IMR-90 (cell line): ENCODE results near the gene PRC1. TPM values are rescaled to one million over a fixed set of nuclear protein-coding genes. Genes with fewer than 3 reads are reported as not detected.

ENCODE experiments used
- ATAC-seq: fragments of 200-7000 bp; cut with Tn5 transposase; 2 replicates; pipeline ENCODE4 v1.9.1; 2020; ENCODE audit warnings: low read depth, mild to moderate bottlenecking, moderate library complexity
- BruUV-seq: library from RNA; stranded (reverse); fragments of 400-500 nt; replicated peaks from 2 replicates; lab custom pipeline; 2021; lab: Mats Ljungman, UMichigan
- CTCF ChIA-PET: fragments of 300-600 bp; formaldehyde crosslinking; extraction: SDS; loops from one replicate; lab custom pipeline; 2021; ENCODE audit warnings: antibody characterized with exemption; lab: Yijun Ruan, JAX
- POLR2A ChIA-PET: fragments of 300-600 bp; sonication (Branson Sonifier 250); formaldehyde crosslinking; loops from one replicate; lab custom pipeline; 2022; ENCODE audit warnings: antibody characterized with exemption; ENCODE audit not compliant: unreplicated experiment; lab: Charles Lee
- DNase-seq: peaks from one replicate; pipeline ENCODE4 v3.0.0; 2013
- H2AFZ ChIP-seq: replicated peaks from 2 replicates; pipeline ENCODE3; 2013; ENCODE audit warnings: low read length, mild to moderate bottlenecking; ENCODE audit not compliant: poor library complexity
- H2AK5ac ChIP-seq: 2 replicates; pipeline ENCODE4 v1.6.1; 2013; ENCODE audit warnings: low read depth, low read length, inconsistent platforms
- H2AK9ac ChIP-seq: replicated peaks from 2 replicates; pipeline ENCODE3; 2013; ENCODE audit warnings: mild to moderate bottlenecking, low read depth, low read length, moderate library complexity; ENCODE audit not compliant: poor library complexity
- H2BK120ac ChIP-seq: 2 replicates; pipeline ENCODE4 v1.6.1; 2013; ENCODE audit warnings: low read depth, low read length, inconsistent platforms
- H2BK15ac ChIP-seq: 3 replicates; pipeline ENCODE4 v1.6.1; 2013; ENCODE audit warnings: low read depth, low read length, inconsistent platforms
- H2BK20ac ChIP-seq: 2 replicates; pipeline ENCODE4 v1.6.1; 2013; ENCODE audit warnings: low read depth, mild to moderate bottlenecking, inconsistent platforms, low read length, moderate library complexity
- H2BK5ac ChIP-seq: 2 replicates; pipeline ENCODE4 v1.6.1; 2013; ENCODE audit warnings: mild to moderate bottlenecking, low read depth, low read length, inconsistent platforms; ENCODE audit not compliant: poor library complexity, severe bottlenecking
- H3K14ac ChIP-seq: replicated peaks from 2 replicates; pipeline ENCODE4 v1.6.1; 2013; ENCODE audit warnings: low read depth, low read length, inconsistent platforms
- H3K18ac ChIP-seq: 2 replicates; pipeline ENCODE4 v1.6.1; 2013; ENCODE audit warnings: low read depth, low read length, control low read depth
- H3K23ac ChIP-seq: 2 replicates; pipeline ENCODE4 v1.6.1; 2013; ENCODE audit warnings: low read depth, low read length, inconsistent platforms
- H3K27ac ChIP-seq: 2 replicates; pipeline ENCODE4 v1.5.1; 2013; ENCODE audit warnings: mild to moderate bottlenecking, control low read depth, low read length; ENCODE audit not compliant: insufficient read depth
- H3K27me3 ChIP-seq: 2 replicates; pipeline ENCODE4 v1.6.1; 2013; ENCODE audit warnings: low read length; ENCODE audit not compliant: control insufficient read depth, insufficient read depth
- H3K36me3 ChIP-seq: 2 replicates; pipeline ENCODE4 v1.6.1; 2013; ENCODE audit warnings: low read length, mixed read lengths; ENCODE audit not compliant: control insufficient read depth, insufficient read depth
- H3K4ac ChIP-seq: 2 replicates; pipeline ENCODE4 v1.6.1; 2013; ENCODE audit warnings: low read depth, low read length, inconsistent platforms
- H3K4me1 ChIP-seq: 2 replicates; pipeline ENCODE4 v1.6.1; 2013; ENCODE audit warnings: low read length, mixed read lengths; ENCODE audit not compliant: control insufficient read depth, insufficient read depth
- H3K4me2 ChIP-seq: 2 replicates; pipeline ENCODE4 v1.6.1; 2013; ENCODE audit warnings: low read depth, mild to moderate bottlenecking, control low read depth, low read length, moderate library complexity
- H3K4me3 ChIP-seq: 2 replicates; pipeline ENCODE4 v1.5.1; 2013; ENCODE audit warnings: low read depth, mild to moderate bottlenecking, control low read depth, low read length, moderate library complexity; ENCODE audit not compliant: insufficient read depth
- H3K56ac ChIP-seq: 2 replicates; pipeline ENCODE4 v1.6.1; 2013; ENCODE audit warnings: low read length, inconsistent platforms; ENCODE audit not compliant: insufficient read depth; ENCODE audit errors: extremely low read depth
- H3K79me1 ChIP-seq, 2 experiments: 2 replicates each; pipeline ENCODE4 v1.6.1; 2013; ENCODE audit warnings: low read length in 2 of 2, inconsistent platforms in 1 of 2, low read depth in 1 of 2
- H3K9ac ChIP-seq: 2 replicates; pipeline ENCODE4 v1.6.1; 2013; ENCODE audit warnings: low read depth, low read length, control low read depth
- H3K9me1 ChIP-seq: 2 replicates; pipeline ENCODE4 v1.6.1; 2013; ENCODE audit warnings: low read length, inconsistent platforms; ENCODE audit not compliant: insufficient read depth
- H3K9me3 ChIP-seq: 2 replicates; pipeline ENCODE4 v1.6.1; 2013; ENCODE audit warnings: low read length; ENCODE audit not compliant: control insufficient read depth, insufficient read depth
- H4K20me1 ChIP-seq: 2 replicates; pipeline ENCODE4 v1.6.1; 2013; ENCODE audit warnings: low read length, inconsistent platforms; ENCODE audit not compliant: insufficient read depth
- H4K5ac ChIP-seq: 2 replicates; pipeline ENCODE4 v1.6.1; 2013; ENCODE audit warnings: mild to moderate bottlenecking, low read depth, low read length, control low read depth
- H4K8ac ChIP-seq, 2 experiments: 2 replicates each; pipeline ENCODE4 v1.6.1; 2013; ENCODE audit warnings: low read depth in 2 of 2, low read length in 2 of 2, control low read depth in 1 of 2, inconsistent platforms in 1 of 2
- H4K91ac ChIP-seq: 2 replicates; pipeline ENCODE4 v1.6.1; 2013; ENCODE audit warnings: low read depth, low read length, inconsistent platforms; ENCODE audit not compliant: insufficient read depth
- BHLHE40 ChIP-seq: fragments of 150-350 bp; IDR thresholded peaks from 2 replicates; pipeline ENCODE4 v1.6.1; 2016; ENCODE audit warnings: mild to moderate bottlenecking, low read depth, low read length
- CEBPB ChIP-seq: IDR thresholded peaks from 2 replicates; pipeline ENCODE4 v1.6.1; 2012; ENCODE audit warnings: low read depth, low read length, improper control_type of control experiment
- CHD1 ChIP-seq: IDR thresholded peaks from 2 replicates; pipeline ENCODE4 v1.6.1; 2012; ENCODE audit warnings: low read depth, low read length, improper control_type of control experiment
- CTCF ChIP-seq: conservative IDR thresholded peaks from 2 replicates; pipeline ENCODE4 v1.5.1; 2012; ENCODE audit warnings: mild to moderate bottlenecking, low read depth, low read length, improper control_type of control experiment
- ELK1 ChIP-seq: fragments of 150-350 bp; IDR thresholded peaks from 2 replicates; pipeline ENCODE4 v1.6.1; 2016; ENCODE audit warnings: low read depth, mild to moderate bottlenecking, low read length, moderate library complexity, borderline replicate concordance
- FOS ChIP-seq: fragments of 150-350 bp; IDR thresholded peaks from 2 replicates; pipeline ENCODE4 v1.6.1; 2016; ENCODE audit warnings: low read depth, low read length
- MAFK ChIP-seq: IDR thresholded peaks from 2 replicates; pipeline ENCODE4 v1.6.1; 2012; ENCODE audit warnings: low read depth, low read length, improper control_type of control experiment
- MAZ ChIP-seq: IDR thresholded peaks from 2 replicates; pipeline ENCODE4 v1.6.1; 2012; ENCODE audit warnings: low read depth, mild to moderate bottlenecking, low read length, improper control_type of control experiment, moderate library complexity, borderline replicate concordance
- MXI1 ChIP-seq: IDR thresholded peaks from 2 replicates; pipeline ENCODE4 v1.6.1; 2012; ENCODE audit warnings: low read depth, mild to moderate bottlenecking, low read length, moderate library complexity, borderline replicate concordance
- NFE2L2 ChIP-seq: fragments of 150-350 bp; IDR thresholded peaks from 2 replicates; pipeline ENCODE4 v1.6.1; 2016; ENCODE audit warnings: low read depth, mild to moderate bottlenecking, low read length
- POLR2A ChIP-seq: IDR thresholded peaks from 2 replicates; pipeline ENCODE4 v1.6.1; 2012; ENCODE audit warnings: mild to moderate bottlenecking, low read depth, low read length
- RAD21 ChIP-seq: IDR thresholded peaks from 2 replicates; pipeline ENCODE4 v1.6.1; 2012; ENCODE audit warnings: low read length, improper control_type of control experiment
- RFX5 ChIP-seq: IDR thresholded peaks from 2 replicates; pipeline ENCODE4 v1.8.0; 2012; ENCODE audit warnings: low read depth, mild to moderate bottlenecking, low read length, moderate library complexity
- USF2 ChIP-seq: fragments of 150-350 bp; IDR thresholded peaks from 2 replicates; pipeline ENCODE4 v1.6.1; 2017; ENCODE audit warnings: mild to moderate bottlenecking, antibody characterized with exemption, low read length, low read depth
- WGBS, 2 experiments: methylation state at CpG; one replicate each; pipeline versions ENCODE4 v1.1.5 to v1.1.7; 2013; ENCODE audit warnings: missing lambda C conversion rate in 2 of 2; ENCODE audit not compliant: insufficient read length in 1 of 2; ENCODE audit errors: extremely low coverage in 2 of 2; 5-methylcytosine and 5-hydroxymethylcytosine counted together
- dilution Hi-C: fragments of 300-500 bp; cut with HindIII; formaldehyde crosslinking; loops from one replicate; pipeline ENCODE4 v1.14.3; 2018; ENCODE audit warnings: low sequenced_read_pairs; ENCODE audit not compliant: unreplicated experiment
- in situ Hi-C: fragments of 300-500 bp; cut with MboI; formaldehyde crosslinking; loops from 3 replicates; pipeline ENCODE4 v1.14.3; 2019; ENCODE audit warnings: low sequenced_read_pairs, inconsistent platforms, mixed read lengths
- intact Hi-C: fragments of 100-400 bp; cut with micrococcal nuclease; formaldehyde crosslinking; loops from 2 replicates; pipeline ENCODE4 v1.10.0; 2022
- polyA plus RNA-seq, 3 experiments: library from polyadenylated mRNA; depleted of rRNA; stranded (reverse); fragments of >200 nt; gene quantifications; 2 replicates each; pipeline ENCODE4 v1.2.3, GENCODE V29; 2012; ENCODE audit warnings: low replicate concordance in 1 of 3
- total RNA-seq: library from RNA; depleted of rRNA; stranded (reverse); fragments of >200 nt; gene quantifications from 2 replicates; pipeline ENCODE4 v1.2.3, GENCODE V29; 2012

Gene PRC1
- total and polyA plus RNA-seq, 2 of the 4 experiments (the other 2 are of a cell fraction) = 131 to 148 TPM

- Histone ChIP-seq H2AFZ (peak overlapping the region; percentile 66), H3K4me2 (no peak overlapping the region; the same call in 1 of the 2 replicates)
Observed at GRCh38 chr15:90991587-90992285, 2.6 kb downstream of the PRC1 start.

More at GRCh38 chr15:90991587-90992285, 2.6 kb downstream of the PRC1 start:
- H3K36me3 ChIP-seq = no peaks in the 10 kb centered on the region
- DNase-seq (no peak), ATAC-seq (no peak)
- H3K9me1 ChIP-seq = peaks cover 3% of the 10 kb centered on the region; the same call in 1 of the 2 replicates
- 0 out of 2 replicates have a peak overlapping the region, but pooled peaks have one; percentile 4 for H3K14ac ChIP-seq
- H3K23ac ChIP-seq = peak overlapping the region; percentile 74
- no TSS peak for BruUV-seq
- no peak overlapping the region for H2BK20ac ChIP-seq
- H2BK120ac ChIP-seq = no peak overlapping the region
- no peak overlapping the region for H3K18ac ChIP-seq
- H4K20me1 ChIP-seq = peaks cover 5% of the 10 kb centered on the region; the same call in 1 of the 2 replicates
- dilution Hi-C loops (no loop called here), in situ Hi-C loops (loop anchor here (25.0 kb wide), 2 partner anchors 1821 to 1996 kb away; no protein-coding TSS in a partner anchor), intact Hi-C loops (no loop called here)
- H2BK5ac ChIP-seq = no peak overlapping the region
- 0 out of 2 replicates have a peak overlapping the region, but pooled peaks have one; percentile 2 for H3K9ac ChIP-seq
- peaks cover 6% of the 10 kb centered on the region for H3K4me1 ChIP-seq
- no peaks in the 10 kb centered on the region for H3K27me3 ChIP-seq
- 0 out of 2 replicates have a peak overlapping the region, but pooled peaks have one; percentile 13 for H4K91ac ChIP-seq
- H3K56ac ChIP-seq = no peak overlapping the region
- TF ChIP-seq BHLHE40 = no peak
- no peak for TF ChIP-seq RFX5
- no peak for TF ChIP-seq NFE2L2
- TF ChIP-seq CHD1 = no peak
- TF ChIP-seq MAFK = no peak
- no peak for TF ChIP-seq USF2
- TF ChIP-seq FOS = no peak
- TF ChIP-seq RAD21 = no peak
- no peak for TF ChIP-seq CTCF
- TF ChIP-seq ELK1 = no peak
- no peak for TF ChIP-seq MAZ
- TF ChIP-seq CEBPB = no peak
- no peak for TF ChIP-seq MXI1
- no peak for TF ChIP-seq POLR2A
- no peaks in the 10 kb centered on the region for H3K9me3 ChIP-seq
- H2BK15ac ChIP-seq = no peak overlapping the region
- peaks cover 5 to 30% of the 10 kb centered on the region in 2 experiments; a peak in 3 of 4 replicates for H3K79me1 ChIP-seq
- H4K8ac ChIP-seq = peak overlapping the region; percentile 41 to 67; a peak in 3 of 4 replicates
- WGBS, 2 experiments = 88% methylated on average over 4 of the region's 6 CpGs; no CpG with 5 or more reads in 1 of the 2 experiments
- no peak overlapping the region for H2AK9ac ChIP-seq
- no peak overlapping the region for H2AK5ac ChIP-seq
- ChIA-PET CTCF (interaction anchor here (1.6 kb wide), 1 partner anchor 35 kb away, joined by 4 read pairs; no protein-coding TSS in a partner anchor), POLR2A (no interaction called here)
- H3K27ac ChIP-seq = no peak overlapping the region
- no peak overlapping the region for H3K4me3 ChIP-seq
- H3K4ac ChIP-seq = 0 out of 2 replicates have a peak overlapping the region, but pooled peaks have one; percentile 0
- H4K5ac ChIP-seq = peak overlapping the region; percentile 9
